Glutamatergic neuron (in vitro differentiated cells): Measurements from ENCODE around the gene CXCR6. TPM values are rescaled to one million over a fixed set of nuclear protein-coding genes. Genes with fewer than 3 reads are reported as not detected.

ENCODE experiments used
- DNase-seq: peaks from one replicate; pipeline ENCODE4 v3.0.0; 2022
- H3K27ac Mint-ChIP-seq: one replicate; pipeline ENCODE4 v1.8.0; 2020; ENCODE audit warnings: mild to moderate bottlenecking, mixed read lengths, inconsistent platforms; ENCODE audit not compliant: unreplicated experiment
- H3K27me3 Mint-ChIP-seq: one replicate; pipeline ENCODE4 v1.8.0; 2020; ENCODE audit warnings: mild to moderate bottlenecking, moderate library complexity, mixed read lengths, inconsistent platforms; ENCODE audit not compliant: unreplicated experiment
- H3K36me3 Mint-ChIP-seq: one replicate; pipeline ENCODE4 v1.8.0; 2020; ENCODE audit warnings: mild to moderate bottlenecking, mixed read lengths, inconsistent platforms; ENCODE audit not compliant: unreplicated experiment
- H3K4me1 Mint-ChIP-seq: one replicate; pipeline ENCODE4 v1.8.0; 2020; ENCODE audit warnings: mild to moderate bottlenecking, low read depth, mixed read lengths, inconsistent platforms; ENCODE audit not compliant: unreplicated experiment
- H3K4me3 Mint-ChIP-seq: one replicate; pipeline ENCODE4 v1.8.0; 2020; ENCODE audit warnings: mild to moderate bottlenecking, mixed read lengths, inconsistent platforms; ENCODE audit not compliant: unreplicated experiment
- H3K9me3 Mint-ChIP-seq: one replicate; pipeline ENCODE4 v1.8.0; 2020; ENCODE audit warnings: mild to moderate bottlenecking, moderate library complexity, mixed read lengths, inconsistent platforms; ENCODE audit not compliant: unreplicated experiment
- CTCF ChIP-seq: fragments of 200-600 bp; sonication (generic); IDR thresholded peaks from one replicate; pipeline ENCODE4 v1.5.0; 2021; ENCODE audit not compliant: partially characterized antibody, unreplicated experiment
- total RNA-seq: library from RNA; stranded (reverse); fragmentation: NEBNext Ultra II Directional; extraction: Animal tissue kit (Norgen Biotek cat#: 25700); gene quantifications from one replicate; pipeline ENCODE4 v1.2.1, GENCODE V29; 2021; ENCODE audit not compliant: unreplicated experiment

Gene CXCR6
- total RNA-seq, 1 donor from 2014 or later: not detected

GRCh38 chr3:45962033-45962432 lies 18.8 kb downstream of the CXCR6 start:
- no peak for TF ChIP-seq CTCF
- DNase-seq: no peak
- H3K27me3 Mint-ChIP-seq: no peaks in the 10 kb centered on the region
- H3K36me3 Mint-ChIP-seq: peaks cover 4% of the 10 kb centered on the region
- H3K27ac Mint-ChIP-seq: no peak overlapping the region
- no peak overlapping the region for H3K4me3 Mint-ChIP-seq
- H3K9me3 Mint-ChIP-seq: no peaks in the 10 kb centered on the region
- no peaks in the 10 kb centered on the region for H3K4me1 Mint-ChIP-seq

GRCh38 chr3:45964139-45964538 lies 20.9 kb downstream of the CXCR6 start:
- H3K4me1 Mint-ChIP-seq: no peaks in the 10 kb centered on the region
- peaks cover 3% of the 10 kb centered on the region for H3K9me3 Mint-ChIP-seq
- peaks cover 3% of the 10 kb centered on the region for H3K27me3 Mint-ChIP-seq
- H3K36me3 Mint-ChIP-seq: peaks cover 4% of the 10 kb centered on the region
- H3K4me3 Mint-ChIP-seq: no peak overlapping the region
- no peak overlapping the region for H3K27ac Mint-ChIP-seq
- no peak for TF ChIP-seq CTCF
- DNase-seq: no peak

- Mint-ChIP-seq H3K4me1 (no peaks in the 10 kb centered on the region), H3K27me3 (peaks cover 3% of the 10 kb centered on the region), H3K9me3 (peaks cover 3% of the 10 kb centered on the region), H3K4me3 (no peak overlapping the region), H3K36me3 (peaks cover 4% of the 10 kb centered on the region), H3K27ac (no peak overlapping the region)
- no peak for TF ChIP-seq CTCF
- no peak for DNase-seq
These were observed 22.0 kb downstream of the CXCR6 start for GRCh38 chr3:45965253-45965652.

- Mint-ChIP-seq H3K9me3 (peaks cover 3% of the 10 kb centered on the region), H3K4me3 (no peak overlapping the region), H3K27ac (no peak overlapping the region), H3K36me3 (peaks cover 4% of the 10 kb centered on the region), H3K27me3 (peaks cover 3% of the 10 kb centered on the region), H3K4me1 (no peaks in the 10 kb centered on the region)
- TF ChIP-seq CTCF: no peak
- DNase-seq: no peak
These were observed 22.4 kb downstream of the CXCR6 start for GRCh38 chr3:45965653-45966052.

- H3K27me3 Mint-ChIP-seq: peaks cover 3% of the 10 kb centered on the region
- no peak overlapping the region for H3K4me3 Mint-ChIP-seq
- no peak overlapping the region for H3K27ac Mint-ChIP-seq
- TF ChIP-seq CTCF: no peak
- no peaks in the 10 kb centered on the region for H3K36me3 Mint-ChIP-seq
- peaks cover 3% of the 10 kb centered on the region for H3K9me3 Mint-ChIP-seq
- H3K4me1 Mint-ChIP-seq: no peaks in the 10 kb centered on the region
- DNase-seq: no peak
These were observed 23.1 kb downstream of the CXCR6 start for GRCh38 chr3:45966371-45966791.
